ENCODE results near the gene MINAR1. TPM values are rescaled to one million over a fixed set of nuclear protein-coding genes. Genes with fewer than 3 reads are reported as not detected.

The MINAR1 gene
- total and polyA plus RNA-seq, 2 of the 13 experiments (the other 11 are each of a cell fraction or from before 2014, with no cell fraction given) = 0.15 to 0.16 TPM

DNA sequence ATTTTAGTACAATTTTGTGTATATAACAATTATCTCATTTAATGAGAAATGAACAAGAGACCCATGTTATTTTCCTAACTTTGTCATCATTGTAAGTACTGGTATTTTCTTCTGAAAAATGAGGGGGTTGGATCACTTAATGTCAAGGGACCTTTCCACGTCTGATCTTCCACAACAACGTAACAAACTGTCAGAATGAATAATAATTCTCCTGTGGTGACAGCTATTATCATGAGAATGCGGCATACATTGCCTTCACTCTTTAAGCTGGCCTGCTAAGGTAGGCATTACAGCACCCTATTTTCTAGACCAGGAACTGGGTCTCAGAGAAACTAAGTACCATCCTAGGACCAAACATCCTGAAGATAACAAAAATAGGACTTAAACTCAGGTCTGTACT lies 31.5 kb upstream of the MINAR1 start:
- Histone ChIP-seq H3K4me3 (replicated peaks in 1 of 3; ENCODE audit: insufficient read depth in 1 of 3, low read depth in 2 of 3, low read length in 3 of 3) (no peak overlapping the region), H3K27me3 (ENCODE audit: control insufficient read depth in 1 of 2, insufficient read depth in 2 of 2, low read length in 2 of 2) (0 out of 5 replicates have a peak, but pooled peaks cover 0 to 4% of the 10 kb centered on the region in 2 experiments), H2AFZ (ENCODE audit: low read length) (no peak overlapping the region), H3K9ac (ENCODE audit: insufficient read depth, low read depth, low read length) (no peak overlapping the region), H4K20me1 (ENCODE audit: insufficient read depth, low read length) (no peaks in the 10 kb centered on the region), H3K36me3 (replicated peaks in 1 of 2; ENCODE audit: control insufficient read depth in 1 of 2, insufficient read depth in 2 of 2, low read length in 2 of 2) (no peaks in the 10 kb centered on the region), H3K9me3 (ENCODE audit: low read length) (no peaks in the 10 kb centered on the region), H3K4me2 (ENCODE audit: low read depth, low read length) (no peak overlapping the region), H3K79me2 (ENCODE audit: insufficient read depth, low read length) (no peaks in the 10 kb centered on the region), H3K4me1 (ENCODE audit: insufficient read depth, low read length) (no peaks in the 10 kb centered on the region), H3K27ac (ENCODE audit: extremely low read length, insufficient read depth, low read length) (no peak overlapping the region)
- FAIRE-seq = no peak
- DNase-seq (ENCODE audit: low spot score) = no peak
- WGBS (ENCODE audit: low lambda C conversion rate) = 35% methylated on average over 3 of the region's 3 CpGs
- in situ Hi-C loops (cut with HindIII; ENCODE audit: extremely low pct_ligation_motif_present, low pct_unique_long_range_greater_than_20kb) (no loop called here), intact Hi-C loops (cut with micrococcal nuclease; ENCODE audit: unreplicated experiment) (no loop called here)
- no TSS peak for BruUV-seq (replicated peaks)
- ChIA-PET CTCF (ENCODE audit: low intra/inter-chr PET ratio, low total read pairs) (no interaction called here), POLR2A (no interaction called here)
- no peak for TF ChIP-seq ZSCAN31 (CRISPR knock-in tag; IDR thresholded peaks at IDR 0.05; ENCODE audit: low read depth)
- TF ChIP-seq MEIS2 (CRISPR knock-in tag; IDR thresholded peaks at IDR 0.05) = no peak
- no peak for TF ChIP-seq ZNF121 (CRISPR knock-in tag; IDR thresholded peaks at IDR 0.05)
- no peak for TF ChIP-seq FLYWCH1 (CRISPR knock-in tag; IDR thresholded peaks at IDR 0.05)
- no peak for TF ChIP-seq NFE2 (CRISPR knock-in tag; IDR thresholded peaks at IDR 0.05)
- TF ChIP-seq, protein P1, sequence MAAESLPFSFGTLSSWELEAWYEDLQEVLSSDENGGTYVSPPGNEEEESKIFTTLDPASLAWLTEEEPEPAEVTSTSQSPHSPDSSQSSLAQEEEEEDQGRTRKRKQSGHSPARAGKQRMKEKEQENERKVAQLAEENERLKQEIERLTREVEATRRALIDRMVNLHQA (CRISPR knock-in tag; IDR thresholded peaks at IDR 0.05) = no peak
- no peak for TF ChIP-seq CSRNP2 (CRISPR knock-in tag; conservative IDR thresholded peaks at IDR 0.05; ENCODE audit: low read depth)
- TF ChIP-seq DMTF1 (CRISPR knock-in tag; IDR thresholded peaks at IDR 0.05) = no peak
- no peak for TF ChIP-seq ZSCAN29 (CRISPR knock-in tag; conservative IDR thresholded peaks at IDR 0.05)
- TF ChIP-seq ZNF792 (CRISPR knock-in tag; IDR thresholded peaks at IDR 0.05) = no peak
- TF ChIP-seq HDAC1 (CRISPR knock-in tag; IDR thresholded peaks at IDR 0.05) = no peak
- no peak for TF ChIP-seq ESRRA (CRISPR knock-in tag; IDR thresholded peaks at IDR 0.05; ENCODE audit: low read depth)
- TF ChIP-seq, protein P2, sequence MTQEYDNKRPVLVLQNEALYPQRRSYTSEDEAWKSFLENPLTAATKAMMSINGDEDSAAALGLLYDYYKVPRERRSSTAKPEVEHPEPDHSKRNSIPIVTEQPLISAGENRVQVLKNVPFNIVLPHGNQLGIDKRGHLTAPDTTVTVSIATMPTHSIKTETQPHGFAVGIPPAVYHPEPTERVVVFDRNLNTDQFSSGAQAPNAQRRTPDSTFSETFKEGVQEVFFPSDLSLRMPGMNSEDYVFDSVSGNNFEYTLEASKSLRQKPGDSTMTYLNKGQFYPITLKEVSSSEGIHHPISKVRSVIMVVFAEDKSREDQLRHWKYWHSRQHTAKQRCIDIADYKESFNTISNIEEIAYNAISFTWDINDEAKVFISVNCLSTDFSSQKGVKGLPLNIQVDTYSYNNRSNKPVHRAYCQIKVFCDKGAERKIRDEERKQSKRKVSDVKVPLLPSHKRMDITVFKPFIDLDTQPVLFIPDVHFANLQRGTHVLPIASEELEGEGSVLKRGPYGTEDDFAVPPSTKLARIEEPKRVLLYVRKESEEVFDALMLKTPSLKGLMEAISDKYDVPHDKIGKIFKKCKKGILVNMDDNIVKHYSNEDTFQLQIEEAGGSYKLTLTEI (CRISPR knock-in tag; conservative IDR thresholded peaks at IDR 0.05) = no peak
- TF ChIP-seq ZNF740 (CRISPR knock-in tag; IDR thresholded peaks at IDR 0.05) = no peak
- ATAC-seq = no peak
